Activated naive CD4-positive, alpha-beta T cell treated with anti-CD3 and anti-CD28 coated beads, Interleukin-2, amount 50 U/mL, for 16 hours (primary cell): Measurements from ENCODE around the gene ESYT3.
"Not testable (repeated sequence)": the region's sequence is repeated elsewhere in the genome, so short reads cannot be mapped to it uniquely, and the experiment has no call there.

ENCODE experiments used
- DNase-seq: peaks from one replicate; pipeline ENCODE4 v3.0.0-alpha.2; 2020

ESYT3 gene

DNA sequence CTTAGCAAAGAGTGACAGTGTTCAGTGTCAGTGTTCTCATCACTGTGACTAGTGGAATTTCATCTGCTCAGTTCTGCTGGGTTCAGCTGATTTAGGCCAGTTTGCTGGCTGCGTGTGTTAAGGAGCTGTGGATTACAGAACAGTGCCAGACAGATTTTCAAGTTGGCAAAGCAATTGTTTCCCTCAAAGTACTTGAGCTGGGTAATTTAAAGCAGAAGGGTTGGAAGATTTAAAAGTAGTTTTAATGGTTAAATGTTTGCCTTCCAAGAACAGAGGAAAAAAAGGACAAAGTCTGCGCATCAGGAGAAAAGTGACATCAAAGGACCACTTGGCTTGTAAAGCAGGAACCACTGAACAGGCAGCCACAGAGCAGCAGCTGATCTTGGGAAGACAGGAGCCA lies 8.7 kb downstream of the ESYT3 start:
- DNase-seq, result no peak

DNA sequence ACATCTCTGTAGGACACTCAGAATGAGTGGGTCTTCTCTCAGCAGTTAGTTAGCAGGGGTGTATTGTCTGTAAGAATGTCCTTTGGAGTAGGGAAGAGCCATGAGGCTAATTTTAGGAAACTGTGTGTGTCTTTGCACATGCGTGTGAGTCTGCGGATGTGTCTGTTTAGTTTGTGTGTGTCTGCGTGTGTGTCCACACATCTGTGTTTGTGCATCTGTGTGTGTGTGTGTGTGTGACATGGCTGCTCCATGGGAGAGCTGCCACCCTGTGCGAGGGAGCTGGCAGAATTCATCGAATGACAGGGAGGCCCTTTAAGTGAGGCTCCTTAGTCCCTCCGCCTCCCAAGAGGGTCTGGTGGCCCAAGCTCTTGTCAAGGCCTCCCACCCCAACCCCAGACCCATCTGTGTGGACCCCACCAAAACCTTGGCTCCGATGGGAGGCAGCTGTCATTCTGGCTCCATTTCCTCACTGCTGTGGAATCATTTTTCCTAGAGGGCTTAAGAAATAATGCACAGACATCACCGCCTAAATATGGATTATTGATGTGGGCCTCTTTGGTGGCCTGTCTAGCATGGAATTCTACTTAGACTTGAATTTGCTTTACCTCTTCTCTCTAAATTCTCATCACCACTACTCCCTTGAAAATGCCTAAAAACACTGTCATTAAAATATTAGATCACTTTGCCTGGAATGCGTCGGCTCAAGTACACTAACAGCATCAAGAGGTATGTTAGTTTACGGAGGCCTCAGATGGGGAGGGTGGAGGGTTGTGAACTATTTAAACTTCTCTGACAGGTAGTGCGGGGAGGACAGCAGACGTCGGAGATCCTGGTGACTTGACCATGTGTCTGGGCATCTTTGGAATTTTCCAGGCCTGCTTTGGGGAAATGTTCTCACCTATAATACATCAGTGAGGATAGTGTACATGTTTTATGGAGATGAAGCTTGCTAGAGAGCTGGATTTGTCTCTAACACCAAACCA lies 9.4 kb downstream of the ESYT3 start:
- DNase-seq, result no peak

DNA sequence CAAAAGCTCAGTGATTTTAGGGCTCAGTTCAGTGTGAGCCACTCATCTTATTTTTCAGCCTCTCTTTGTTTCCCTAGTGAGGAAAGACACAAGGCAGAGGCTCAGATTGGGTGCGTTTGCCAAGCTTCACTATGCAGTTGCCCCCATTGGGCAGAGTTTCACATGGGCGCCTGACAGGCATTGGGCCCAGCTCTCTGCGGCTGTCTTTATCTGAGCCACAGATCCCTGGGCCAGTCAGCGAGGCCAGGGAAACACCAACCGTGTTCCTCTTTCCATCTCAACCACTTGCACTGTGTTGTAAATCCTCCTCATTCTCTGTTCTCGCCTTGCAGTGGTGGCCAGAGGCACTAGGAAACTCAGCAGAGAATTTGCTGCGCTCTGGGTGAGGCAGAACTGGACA lies 10.8 kb downstream of the ESYT3 start:
- DNase-seq, result no peak

DNA sequence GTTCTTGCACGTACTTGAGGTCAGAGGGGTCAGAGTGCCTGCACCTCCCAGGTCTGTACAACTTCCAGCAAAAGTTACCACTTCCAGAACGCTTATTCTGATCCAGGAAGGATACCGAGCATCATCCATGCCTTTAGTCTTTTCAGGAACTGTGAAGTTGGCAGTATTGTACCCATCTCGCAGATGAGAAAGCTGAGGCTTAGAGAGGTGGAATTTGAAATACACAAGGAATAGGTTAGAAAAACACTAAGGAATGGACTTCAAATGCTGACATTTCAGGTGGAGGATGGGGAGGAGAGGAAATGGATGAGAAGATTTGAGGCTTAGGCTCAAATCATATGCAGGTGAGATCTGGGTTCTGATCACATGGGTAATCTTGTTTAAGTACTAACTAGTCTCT lies 11.2 kb downstream of the ESYT3 start:
- no peak for DNase-seq

DNA sequence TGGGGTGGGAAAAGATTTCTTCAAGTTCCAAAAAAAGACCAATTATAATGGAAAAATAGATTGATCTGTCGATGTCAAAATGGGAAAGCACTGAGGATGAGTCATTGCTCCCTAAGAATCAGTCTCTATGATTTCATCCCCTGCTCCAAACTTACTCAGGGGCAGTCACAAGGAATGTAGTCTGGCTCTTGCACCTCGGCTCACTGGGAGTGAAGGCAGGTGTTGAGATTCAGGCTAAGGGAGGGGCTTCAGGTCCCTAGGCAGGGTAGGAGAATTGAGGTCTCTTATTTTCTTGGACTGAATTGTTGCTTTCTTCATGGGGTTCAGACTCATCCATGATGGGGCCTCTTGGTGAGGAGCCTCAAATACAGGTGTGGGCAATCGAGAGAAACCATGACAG lies 14.2 kb downstream of the ESYT3 start:
- no peak for DNase-seq

DNA sequence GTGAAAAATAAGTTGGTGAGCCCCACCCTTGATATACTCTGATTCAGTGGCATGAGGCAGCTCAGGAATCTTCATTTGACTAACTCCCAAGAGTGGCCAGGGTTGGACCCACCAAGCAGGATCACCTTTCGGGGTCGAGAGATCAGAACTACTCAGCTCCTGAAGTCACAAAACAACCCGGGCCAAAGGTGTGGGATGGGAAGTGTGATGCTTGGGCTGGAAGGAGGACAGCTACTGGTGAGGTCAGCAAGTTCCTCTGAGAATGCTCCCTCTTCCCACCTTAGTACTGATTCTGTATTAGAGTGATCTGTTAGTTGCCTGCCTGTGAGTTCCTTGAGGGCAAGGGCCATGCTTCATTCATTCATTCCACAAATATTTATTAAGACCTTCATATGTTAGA lies 15.1 kb downstream of the ESYT3 start:
- DNase-seq, result no peak

DNA sequence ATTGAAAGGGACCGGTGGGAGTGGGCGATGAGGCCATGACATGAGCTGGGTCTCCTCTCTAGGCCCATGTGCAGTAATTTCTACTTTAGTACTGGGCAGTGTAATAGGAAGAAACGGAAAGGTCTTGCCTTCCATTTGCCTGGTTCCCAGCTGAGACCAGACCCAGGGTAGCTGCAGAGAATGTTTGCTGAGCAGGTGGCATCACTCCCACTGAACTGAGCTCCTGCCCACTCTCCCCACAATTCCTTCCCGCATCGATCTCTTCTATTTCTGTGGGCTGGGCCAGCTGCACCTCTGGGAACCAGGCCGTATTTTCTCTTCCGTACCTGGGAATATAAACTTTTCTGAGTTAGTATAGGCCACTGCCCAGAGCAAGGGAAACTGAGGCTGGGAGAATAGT lies 15.8 kb downstream of the ESYT3 start:
- no peak for DNase-seq

DNA sequence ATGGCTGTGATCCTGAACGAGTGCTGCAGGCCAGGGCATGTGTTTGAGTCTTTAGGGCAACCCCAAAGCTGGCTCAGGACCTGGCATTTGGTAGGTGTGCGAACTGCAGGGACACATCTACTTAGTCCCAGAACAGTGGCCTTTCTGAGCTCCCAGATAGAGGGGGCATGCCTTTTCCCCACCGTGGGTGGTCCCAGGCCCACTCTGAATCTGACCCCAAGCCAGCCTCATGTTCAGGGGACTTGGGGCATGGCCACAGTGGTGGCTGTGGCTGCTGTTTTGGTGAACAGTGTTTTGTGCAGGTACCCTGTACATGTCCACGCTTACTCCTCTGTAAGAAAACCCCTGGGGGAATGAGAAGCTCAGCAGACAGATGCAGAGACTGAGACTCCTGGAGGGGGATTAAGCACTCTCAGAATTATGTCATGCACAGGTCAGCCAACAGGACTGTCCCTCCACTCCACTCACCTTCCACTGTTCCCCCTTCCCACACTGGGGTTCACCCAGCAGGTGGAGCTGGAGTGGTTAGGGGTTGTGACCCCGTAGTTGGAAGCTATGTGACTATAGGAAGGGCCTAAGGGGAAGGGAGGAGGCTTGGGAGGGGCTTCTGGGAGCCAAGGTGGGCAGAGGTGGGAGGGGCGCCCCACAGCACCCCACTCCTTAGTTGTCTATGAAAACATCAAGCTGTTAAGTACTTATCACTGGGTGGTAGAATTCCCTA lies 16.4 kb downstream of the ESYT3 start:
- no peak for DNase-seq

DNA sequence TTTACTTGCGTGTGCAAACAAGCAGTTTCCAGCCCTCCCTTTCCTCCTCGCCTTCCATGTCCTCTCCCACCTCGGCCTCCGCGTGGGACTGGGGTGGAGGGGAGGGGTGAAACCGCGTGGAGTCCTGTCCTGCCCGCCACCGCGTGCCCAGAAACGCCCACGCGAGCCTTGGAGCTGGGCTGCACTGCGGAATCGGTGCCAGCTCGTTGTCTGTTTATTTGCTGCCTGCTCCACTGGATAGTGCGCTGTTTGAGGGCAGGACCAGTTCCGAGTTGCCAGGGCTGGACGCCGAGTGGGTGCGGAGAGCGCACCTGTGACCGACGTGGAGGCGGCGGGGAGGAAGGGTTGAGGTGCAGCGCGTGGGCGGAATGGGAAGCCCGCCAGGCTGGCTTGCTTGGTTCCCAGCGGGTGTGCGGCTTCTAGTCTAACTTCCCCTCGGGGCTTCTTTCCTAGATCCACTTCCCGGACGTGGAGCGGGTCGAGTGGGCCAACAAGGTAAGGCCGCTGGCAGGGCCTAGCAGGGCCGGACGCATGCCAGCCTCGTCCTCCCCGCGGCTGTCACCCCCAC lies 17.3 kb downstream of the ESYT3 start:
- no peak for DNase-seq

DNA sequence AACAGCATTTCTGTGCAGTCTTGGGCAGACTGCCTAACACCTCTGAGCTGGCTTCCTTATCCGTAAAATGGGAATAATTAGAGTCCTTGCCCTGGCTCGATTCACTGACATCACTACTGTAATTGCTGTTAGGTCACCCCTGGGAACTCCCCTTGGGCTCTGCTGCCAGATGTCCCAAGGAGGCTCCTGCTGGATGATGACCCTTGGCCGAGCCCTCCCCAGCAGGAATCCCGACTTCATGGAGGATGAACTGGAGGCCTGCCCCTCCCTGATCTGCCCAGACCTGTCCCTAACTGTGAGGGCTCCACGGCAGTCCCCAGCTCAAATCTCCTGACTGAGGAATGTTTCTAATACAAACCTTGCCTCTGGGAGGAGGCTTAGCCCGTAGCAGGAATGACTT lies 18.0 kb downstream of the ESYT3 start:
- DNase-seq, result no peak

DNA sequence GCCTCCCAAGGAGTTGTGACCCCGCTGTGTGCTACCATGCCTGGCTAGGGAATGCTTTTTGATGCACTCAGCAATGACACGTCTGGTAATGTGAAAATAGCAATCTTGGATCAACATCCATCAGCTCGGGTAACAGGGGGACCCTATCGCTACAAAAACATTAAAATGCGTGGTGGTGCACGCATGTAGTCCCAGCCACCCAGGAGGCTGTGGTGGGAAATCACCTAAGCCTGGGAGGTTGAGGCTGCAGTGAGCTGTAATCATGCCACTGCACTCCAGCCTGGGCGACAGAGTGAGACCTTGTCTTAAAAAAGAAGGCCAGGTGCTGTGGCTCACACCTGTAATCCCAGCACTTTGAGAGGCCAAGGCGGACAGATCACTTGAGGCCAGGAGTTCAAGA lies 19.5 kb downstream of the ESYT3 start:
- not testable (repeated sequence) for DNase-seq

DNA sequence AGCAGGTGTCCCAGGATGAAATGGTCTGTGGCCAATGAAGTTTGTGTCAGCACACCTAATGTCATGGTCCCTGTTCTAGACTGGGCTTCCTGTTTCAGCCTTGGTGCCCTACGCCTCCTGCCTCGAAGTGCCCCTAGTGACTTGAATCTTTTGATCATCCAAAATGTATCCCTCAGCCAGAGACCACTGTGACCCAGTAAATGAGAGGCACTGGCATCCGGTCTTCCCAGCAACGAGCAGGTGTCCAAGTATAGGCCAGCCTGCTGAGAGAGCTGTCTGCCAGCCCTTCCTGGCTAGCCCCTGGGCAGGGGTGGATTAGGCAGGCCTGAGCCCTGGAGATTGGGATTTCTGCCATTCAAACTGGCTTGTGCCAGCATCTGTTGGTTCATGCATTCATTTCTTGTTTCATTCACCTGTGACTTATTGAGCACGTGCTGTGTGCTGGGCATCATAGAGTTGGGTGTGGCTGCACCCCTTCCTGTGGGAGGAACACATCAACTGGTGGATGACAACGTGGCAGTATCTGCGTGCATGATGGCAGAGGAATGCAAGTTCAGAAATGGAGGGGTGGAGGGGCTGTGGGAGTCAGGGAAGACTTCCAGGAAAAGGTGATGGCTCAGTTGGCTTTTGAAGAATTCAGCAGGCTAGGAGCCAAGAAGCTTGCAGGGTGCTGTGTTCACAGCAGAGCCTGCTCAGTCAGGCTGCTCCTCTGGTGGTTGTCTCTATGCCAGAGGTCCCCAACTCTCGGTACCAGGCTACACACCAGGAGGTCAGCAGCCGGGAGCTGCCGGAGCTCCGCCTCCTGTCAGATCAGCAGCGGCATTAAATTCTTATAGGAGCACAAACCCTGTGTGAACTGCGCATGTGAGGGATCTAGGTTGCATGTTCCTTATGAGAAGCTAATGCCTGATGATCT lies 21.6 kb downstream of the ESYT3 start:
- DNase-seq, result no peak

DNA sequence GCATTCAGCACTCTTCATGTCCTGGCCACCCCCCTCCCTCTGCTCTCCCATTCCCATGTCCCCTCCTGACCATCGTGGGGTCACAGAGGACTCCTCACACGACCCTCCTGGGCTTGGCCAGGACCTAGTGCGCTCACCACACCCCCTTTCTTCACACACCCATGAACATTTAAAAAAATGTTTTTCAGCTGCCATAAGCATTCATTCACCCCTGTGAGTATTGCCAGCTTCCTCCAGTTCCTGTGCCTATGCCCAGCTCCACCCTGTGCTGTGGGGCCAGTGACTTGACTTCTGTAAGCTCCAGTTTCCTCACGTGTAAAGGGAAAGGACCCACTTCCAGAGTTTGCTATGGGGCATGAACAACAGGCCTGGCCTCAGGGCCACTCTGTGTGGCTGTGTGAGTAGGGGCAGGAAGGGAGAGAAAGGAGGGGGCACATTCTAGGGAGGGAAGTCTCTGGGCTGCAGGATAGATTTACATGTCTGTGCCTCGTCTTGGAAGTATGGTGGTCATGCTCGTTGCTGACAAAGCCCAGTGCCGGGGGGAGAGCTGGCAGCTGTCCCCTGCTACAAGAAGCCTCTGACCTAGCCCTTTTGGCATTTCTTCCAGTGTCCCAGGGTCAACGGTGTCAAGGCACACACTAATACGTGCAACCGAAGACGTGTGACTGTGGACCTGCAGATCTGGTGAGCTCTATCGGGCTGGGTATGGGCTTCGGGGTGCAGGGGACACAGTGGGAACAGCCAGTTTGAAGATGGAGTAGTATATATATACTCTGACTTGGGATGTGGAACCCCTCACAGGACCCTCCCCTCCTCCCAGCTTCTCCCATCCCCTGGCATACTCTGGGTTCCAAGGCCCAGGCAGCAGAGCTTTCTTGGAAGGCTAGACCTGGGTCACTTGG lies 22.8 kb downstream of the ESYT3 start:
- DNase-seq, result no peak

DNA sequence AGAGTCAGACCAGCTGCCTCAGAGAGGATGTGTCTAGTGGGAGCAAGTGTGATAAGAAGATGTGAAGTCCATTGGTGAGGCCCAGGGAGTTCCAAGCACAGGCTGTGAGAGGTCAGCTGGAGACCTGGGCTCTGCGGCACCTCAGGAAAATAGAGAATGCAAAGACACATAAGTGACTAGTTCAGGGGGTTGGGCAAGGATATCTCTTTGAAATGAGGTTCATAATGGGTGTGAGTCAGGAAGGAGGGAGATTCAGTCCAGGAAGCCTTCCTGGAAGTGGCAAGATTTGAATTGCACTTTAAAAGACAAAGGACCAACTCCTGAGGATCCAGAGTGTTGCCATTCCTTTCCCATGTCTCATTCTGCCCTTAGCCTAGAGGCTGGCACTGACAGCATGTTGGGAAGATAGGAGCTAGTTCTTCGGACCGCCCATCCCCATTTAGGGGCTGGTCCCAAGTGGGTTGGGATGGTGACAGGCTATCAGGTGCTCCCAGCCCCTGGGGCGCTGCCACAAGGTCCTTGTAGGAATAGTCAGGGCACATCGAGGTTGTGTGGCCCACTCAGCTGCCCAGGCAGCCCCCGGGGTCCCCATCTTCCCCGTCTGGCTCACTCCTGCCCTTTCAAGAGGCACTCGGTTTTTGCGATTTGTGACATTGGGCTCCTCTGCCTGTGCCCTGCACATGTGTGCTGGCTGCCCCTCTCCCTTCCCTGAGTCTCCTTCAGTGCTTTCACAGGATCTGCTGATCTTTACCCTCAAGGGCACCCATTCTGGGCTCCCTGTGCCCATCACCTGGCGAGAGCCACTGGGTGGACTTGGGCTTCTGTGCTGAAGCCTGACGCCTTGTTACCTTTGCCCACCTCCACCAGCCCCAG lies 23.7 kb downstream of the ESYT3 start:
- no peak for DNase-seq

DNA sequence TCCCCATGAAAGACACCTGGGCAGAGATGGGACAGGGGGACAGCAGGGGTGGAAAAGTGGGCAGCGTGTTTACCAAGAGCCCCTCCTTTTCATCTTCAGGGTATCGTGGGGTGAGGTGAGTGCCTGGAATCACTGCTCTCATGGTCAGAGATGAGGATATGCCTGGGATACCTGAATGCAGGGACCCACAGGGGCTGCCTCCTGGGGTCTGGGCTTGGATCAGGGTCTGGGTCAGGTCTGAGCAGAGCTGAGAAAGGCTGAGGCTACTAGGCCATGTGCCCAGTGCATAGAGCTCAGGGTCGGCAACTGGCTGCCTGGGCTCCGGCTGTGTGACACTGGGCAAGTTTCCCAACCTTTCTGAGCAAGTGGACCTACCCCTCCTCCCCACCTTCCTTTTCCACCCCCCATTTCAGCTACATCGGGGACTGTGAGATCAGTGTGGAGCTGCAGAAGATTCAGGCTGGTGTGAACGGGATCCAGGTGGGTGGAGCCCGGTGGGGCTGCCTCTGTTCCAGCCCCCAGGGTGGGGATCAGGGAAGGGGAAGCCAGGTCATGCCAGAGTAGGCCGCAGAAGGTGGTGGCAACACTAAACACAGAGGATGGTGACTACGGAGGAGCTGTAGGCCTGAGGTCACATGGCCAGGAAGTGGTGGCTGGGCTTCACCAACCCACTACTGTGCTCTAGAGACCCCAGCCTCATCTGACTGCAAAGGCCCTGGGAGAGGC lies 24.5 kb downstream of the ESYT3 start:
- no peak for DNase-seq

DNA sequence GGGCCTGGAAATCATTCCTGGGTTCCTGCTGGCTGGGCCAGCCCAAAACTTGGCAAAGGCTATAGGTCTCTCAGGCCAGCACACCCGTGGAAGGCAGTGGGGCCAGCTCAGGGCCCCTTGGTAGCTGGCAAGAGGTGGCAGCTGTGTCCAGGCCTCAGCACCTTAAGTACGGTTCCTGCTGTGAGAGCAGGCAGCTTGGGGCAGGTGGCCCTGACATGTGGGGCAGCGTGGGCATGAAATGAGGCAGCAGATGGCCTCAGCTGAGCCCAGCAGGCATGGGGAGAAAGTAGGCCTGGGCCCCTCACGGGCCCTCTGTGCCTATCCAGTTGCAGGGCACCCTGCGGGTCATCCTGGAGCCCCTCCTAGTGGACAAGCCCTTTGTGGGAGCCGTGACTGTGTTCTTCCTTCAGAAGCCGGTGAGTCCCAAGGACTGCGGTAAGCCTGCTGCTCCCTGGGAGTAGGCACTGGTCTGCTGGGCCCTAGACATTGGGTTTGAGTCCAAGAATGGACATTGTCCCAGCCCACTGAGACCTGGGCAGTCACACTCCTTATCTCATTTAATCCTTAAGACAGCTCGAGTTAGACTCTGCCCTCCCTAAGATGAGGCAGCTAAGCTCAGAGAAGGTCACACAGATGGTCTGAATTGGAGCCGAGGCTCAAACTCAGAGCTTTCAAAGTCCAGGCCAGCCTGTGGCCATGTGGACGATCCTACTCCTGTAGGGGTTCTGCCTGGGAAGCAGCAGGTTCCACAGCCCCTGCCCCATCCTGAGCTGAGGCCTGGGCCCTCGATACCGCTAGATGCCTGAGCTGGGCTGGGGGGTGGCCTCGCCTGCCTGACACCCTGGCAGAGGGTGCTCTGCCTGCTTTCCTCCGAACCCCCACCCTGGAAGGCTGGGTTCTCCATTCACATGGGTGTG lies 25.5 kb downstream of the ESYT3 start:
- no peak for DNase-seq

DNA sequence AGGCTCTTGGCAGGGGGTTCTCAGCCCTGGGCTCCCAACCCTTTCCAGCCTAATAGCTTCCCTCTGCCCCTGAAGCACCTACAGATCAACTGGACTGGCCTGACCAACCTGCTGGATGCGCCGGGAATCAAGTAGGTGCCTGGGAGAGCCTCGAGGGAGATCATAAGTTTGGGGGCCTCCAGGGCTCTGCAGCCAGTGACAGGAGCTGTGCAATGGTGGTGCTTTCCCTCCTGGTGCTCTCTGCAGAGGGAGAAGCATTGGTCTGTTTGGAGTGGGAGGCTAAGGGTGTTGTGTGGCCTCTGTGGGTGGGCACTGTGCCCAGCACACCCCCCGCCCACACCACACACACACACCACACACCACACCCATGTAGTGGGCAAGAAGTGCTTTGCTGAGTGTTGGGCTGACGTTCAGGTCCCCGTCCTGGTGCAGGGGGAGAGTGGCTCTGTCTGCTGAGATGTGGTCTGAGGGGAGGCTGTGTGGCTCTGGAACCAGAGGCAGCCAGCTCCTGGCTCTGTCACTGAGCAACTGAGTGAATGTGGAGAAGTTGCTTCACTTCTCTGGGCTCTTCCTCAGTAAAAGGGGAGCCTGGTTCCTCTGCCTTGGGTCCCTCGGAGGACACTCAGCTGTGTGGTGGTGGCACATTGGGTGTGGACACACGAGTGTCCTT lies 26.3 kb downstream of the ESYT3 start:
- DNase-seq, result no peak

DNA sequence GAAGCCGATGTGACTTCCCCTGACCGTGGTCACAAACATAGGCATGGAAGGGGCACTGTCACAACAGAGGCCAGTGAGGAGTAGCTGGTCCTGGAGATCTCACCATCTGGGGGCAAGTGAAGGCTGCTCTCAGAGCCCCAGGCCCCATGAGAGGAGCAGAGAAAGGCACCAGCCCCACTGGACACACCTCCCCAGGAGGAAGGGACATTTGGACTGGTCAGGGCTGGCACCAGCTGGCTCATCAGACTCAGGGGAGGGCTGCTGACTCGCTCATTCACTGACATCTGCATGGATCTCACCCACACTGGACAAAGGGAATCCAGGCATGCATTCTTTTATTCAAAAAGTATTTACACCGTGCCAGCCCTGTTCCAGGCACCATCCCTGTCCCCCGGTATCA lies 26.8 kb downstream of the ESYT3 start:
- DNase-seq, result no peak
